Hepatocyte (in vitro differentiated cells): Measurements from ENCODE around the gene HMOX1. TPM values are rescaled to one million over a fixed set of nuclear protein-coding genes. Genes with fewer than 3 reads are reported as not detected.

Experiments
- DNase-seq: peaks from one replicate; pipeline ENCODE4 v3.0.0-alpha.2; 2016; ENCODE audit warnings: low spot score
- H2AFZ ChIP-seq: fragments of 200-600 bp; sonication (generic); 2 replicates; pipeline ENCODE4 v1.6.0; 2016; ENCODE audit warnings: antibody characterized with exemption, mild to moderate bottlenecking
- H3K27ac ChIP-seq: fragments of 200-600 bp; sonication (generic); 2 replicates; pipeline ENCODE4 v1.5.1; 2016; ENCODE audit warnings: mild to moderate bottlenecking
- H3K27me3 ChIP-seq: fragments of 200-600 bp; sonication (generic); 2 replicates; pipeline ENCODE4 v1.6.1; 2016
- H3K36me3 ChIP-seq: fragments of 200-600 bp; sonication (generic); replicated peaks from 2 replicates; pipeline ENCODE4 v1.5.1; 2016; ENCODE audit warnings: low read depth; ENCODE audit not compliant: insufficient read depth
- H3K4me1 ChIP-seq: fragments of 200-600 bp; sonication (generic); 2 replicates; pipeline ENCODE4 v1.5.1; 2016; ENCODE audit warnings: mild to moderate bottlenecking, moderate library complexity; ENCODE audit not compliant: insufficient read depth
- H3K4me2 ChIP-seq: fragments of 200-600 bp; sonication (generic); 2 replicates; pipeline ENCODE4 v1.6.0; 2016
- H3K4me3 ChIP-seq: fragments of 200-600 bp; sonication (generic); 2 replicates; pipeline ENCODE4 v1.5.1; 2016; ENCODE audit warnings: mild to moderate bottlenecking
- H3K79me2 ChIP-seq: fragments of 200-600 bp; sonication (generic); 2 replicates; pipeline ENCODE4 v1.6.0; 2017; ENCODE audit warnings: mild to moderate bottlenecking
- H3K9me2 ChIP-seq: fragments of 200-600 bp; sonication (generic); replicated peaks from 2 replicates; pipeline ENCODE4 v1.6.0; 2017; ENCODE audit warnings: mild to moderate bottlenecking; ENCODE audit not compliant: insufficient read depth
- H3K9me3 ChIP-seq: fragments of 200-600 bp; sonication (generic); 2 replicates; pipeline ENCODE4 v1.5.1; 2016; ENCODE audit warnings: low read depth, mild to moderate bottlenecking
- H4K20me1 ChIP-seq: fragments of 200-600 bp; sonication (generic); 2 replicates; pipeline ENCODE4 v1.6.0; 2016; ENCODE audit warnings: mild to moderate bottlenecking; ENCODE audit not compliant: insufficient read depth, poor library complexity, severe bottlenecking
- EZH2 ChIP-seq: fragments of 200-600 bp; sonication (generic); IDR thresholded peaks from 2 replicates; pipeline ENCODE4 v1.6.1; 2016; ENCODE audit warnings: antibody characterized with exemption, mild to moderate bottlenecking, borderline replicate concordance
- EZH2phosphoT487 ChIP-seq: fragments of 200-600 bp; sonication (generic); IDR thresholded peaks from one replicate; pipeline ENCODE4 v1.6.1; 2018; ENCODE audit warnings: antibody characterized with exemption, mild to moderate bottlenecking, low read depth, moderate library complexity; ENCODE audit not compliant: unreplicated experiment, severe bottlenecking
- WGBS: methylation state at CpG from one replicate; pipeline ENCODE4 v1.1.6; 2016; ENCODE audit warnings: low lambda C conversion rate; ENCODE audit errors: missing lambda C conversion rate; 5-methylcytosine and 5-hydroxymethylcytosine counted together
- polyA plus RNA-seq: library from polyadenylated mRNA; unstranded; fragments of >200 nt; fragmentation: Nextera tagmentation; extraction: Ambion mirVana; gene quantifications from 2 replicates; pipeline ENCODE4 v1.2.1, GENCODE V29; 2016
- total RNA-seq: library from RNA; depleted of rRNA; stranded (reverse); fragments of >200 nt; gene quantifications from 2 replicates; pipeline ENCODE4 v1.2.3, GENCODE V29; 2014
- TF ChIP-seq, protein P1 (sequence below): fragments of 200-600 bp; sonication (generic); IDR thresholded peaks from 2 replicates; pipeline ENCODE4 v1.5.1; 2016; ENCODE audit warnings: antibody characterized with exemption, mild to moderate bottlenecking; ENCODE audit not compliant: poor library complexity

The HMOX1 gene
- total and polyA plus RNA-seq, 2 experiments from 2014 or later, result 43.8 to 58.6 TPM

DNA sequence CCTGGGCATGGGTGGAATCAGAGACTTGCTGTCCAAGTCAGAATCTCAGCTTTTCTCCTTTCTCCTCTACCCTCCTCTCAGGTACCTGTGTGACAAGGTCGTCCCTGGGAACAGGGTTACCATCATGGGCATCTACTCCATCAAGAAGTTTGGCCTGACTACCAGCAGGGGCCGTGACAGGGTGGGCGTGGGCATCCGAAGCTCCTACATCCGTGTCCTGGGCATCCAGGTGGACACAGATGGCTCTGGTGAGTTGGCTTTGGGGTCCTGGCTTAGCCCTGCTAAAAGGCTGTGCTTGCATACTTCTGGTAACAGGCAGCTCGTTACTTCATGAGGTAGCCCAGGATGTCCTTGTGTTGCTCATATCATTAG is 29.8 kb downstream of the HMOX1 start:
- Histone ChIP-seq H3K4me3 (no peak overlapping the region), H4K20me1 (no peaks in the 10 kb centered on the region), H3K27me3 (no peaks in the 10 kb centered on the region), H3K79me2 (no peaks in the 10 kb centered on the region), H3K9me2 (no peaks in the 10 kb centered on the region), H3K9me3 (no peaks in the 10 kb centered on the region), H3K4me2 (no peak overlapping the region), H3K27ac (no peak overlapping the region), H3K36me3 (no peaks in the 10 kb centered on the region), H3K4me1 (no peaks in the 10 kb centered on the region), H2AFZ (no peak overlapping the region)
- DNase-seq, result no peak
- TF ChIP-seq EZH2phosphoT487 (no peak), EZH2 (no peak)
- TF ChIP-seq, protein P1, sequence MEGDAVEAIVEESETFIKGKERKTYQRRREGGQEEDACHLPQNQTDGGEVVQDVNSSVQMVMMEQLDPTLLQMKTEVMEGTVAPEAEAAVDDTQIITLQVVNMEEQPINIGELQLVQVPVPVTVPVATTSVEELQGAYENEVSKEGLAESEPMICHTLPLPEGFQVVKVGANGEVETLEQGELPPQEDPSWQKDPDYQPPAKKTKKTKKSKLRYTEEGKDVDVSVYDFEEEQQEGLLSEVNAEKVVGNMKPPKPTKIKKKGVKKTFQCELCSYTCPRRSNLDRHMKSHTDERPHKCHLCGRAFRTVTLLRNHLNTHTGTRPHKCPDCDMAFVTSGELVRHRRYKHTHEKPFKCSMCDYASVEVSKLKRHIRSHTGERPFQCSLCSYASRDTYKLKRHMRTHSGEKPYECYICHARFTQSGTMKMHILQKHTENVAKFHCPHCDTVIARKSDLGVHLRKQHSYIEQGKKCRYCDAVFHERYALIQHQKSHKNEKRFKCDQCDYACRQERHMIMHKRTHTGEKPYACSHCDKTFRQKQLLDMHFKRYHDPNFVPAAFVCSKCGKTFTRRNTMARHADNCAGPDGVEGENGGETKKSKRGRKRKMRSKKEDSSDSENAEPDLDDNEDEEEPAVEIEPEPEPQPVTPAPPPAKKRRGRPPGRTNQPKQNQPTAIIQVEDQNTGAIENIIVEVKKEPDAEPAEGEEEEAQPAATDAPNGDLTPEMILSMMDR, result no peak
- WGBS, result 98% methylated on average over 6 of the region's 6 CpGs

DNA sequence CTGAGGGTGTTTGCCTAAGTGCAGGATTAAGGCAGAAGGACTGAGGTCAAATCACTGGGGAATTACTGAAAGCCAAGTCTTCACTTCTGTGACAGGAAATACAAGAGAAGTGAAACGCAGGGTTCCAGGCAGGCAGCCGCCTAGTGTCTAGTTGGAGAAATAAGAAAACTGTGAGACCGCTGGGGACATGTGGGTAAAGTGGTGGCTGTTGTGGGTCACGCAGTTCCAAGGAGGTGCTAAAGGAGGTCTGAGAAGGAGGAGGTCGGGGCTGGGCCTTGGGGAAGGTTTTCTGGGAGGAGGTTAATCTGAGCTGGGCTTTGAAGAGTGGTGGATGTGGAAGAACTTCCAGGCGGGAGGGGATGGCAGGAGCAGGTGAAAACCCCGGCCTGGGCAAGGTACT is 30.2 kb downstream of the HMOX1 start:
- H3K4me2 ChIP-seq, result no peak overlapping the region
- H3K36me3 ChIP-seq, result no peaks in the 10 kb centered on the region
- 82% methylated on average over 7 of the region's 7 CpGs for WGBS
- no peaks in the 10 kb centered on the region for H3K79me2 ChIP-seq
- no peak overlapping the region for H3K4me3 ChIP-seq
- H3K27me3 ChIP-seq, result no peaks in the 10 kb centered on the region
- no peak overlapping the region for H2AFZ ChIP-seq
- DNase-seq, result no peak
- H3K9me2 ChIP-seq, result no peaks in the 10 kb centered on the region
- H3K27ac ChIP-seq, result no peak overlapping the region
- TF ChIP-seq EZH2, result no peak
- no peaks in the 10 kb centered on the region for H4K20me1 ChIP-seq
- no peaks in the 10 kb centered on the region for H3K4me1 ChIP-seq
- H3K9me3 ChIP-seq, result no peaks in the 10 kb centered on the region

DNA sequence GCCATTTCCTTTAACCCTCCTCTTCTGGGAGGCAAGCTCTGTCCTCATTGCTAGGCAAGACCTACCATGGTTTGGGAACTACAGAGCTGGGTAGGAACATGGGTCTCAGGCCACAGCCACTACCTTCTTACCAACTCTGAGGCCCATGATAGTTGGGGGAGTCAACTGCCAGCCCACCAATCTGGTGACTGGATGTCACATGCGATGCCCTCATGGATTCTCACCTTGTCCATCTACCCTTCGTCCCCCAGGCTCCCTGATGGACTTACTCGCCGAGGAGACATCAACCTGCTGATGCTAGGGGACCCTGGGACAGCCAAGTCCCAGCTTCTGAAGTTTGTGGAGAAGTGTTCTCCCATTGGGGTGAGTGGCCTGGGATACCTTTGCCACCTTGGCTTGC is 32.7 kb downstream of the HMOX1 start:
- DNase-seq, result no peak
- Histone ChIP-seq H3K9me3 (no peaks in the 10 kb centered on the region), H3K4me3 (no peak overlapping the region), H3K27me3 (no peaks in the 10 kb centered on the region), H3K27ac (no peak overlapping the region), H3K9me2 (no peaks in the 10 kb centered on the region), H3K4me1 (no peaks in the 10 kb centered on the region), H4K20me1 (no peaks in the 10 kb centered on the region), H3K36me3 (no peaks in the 10 kb centered on the region), H3K4me2 (no peak overlapping the region), H2AFZ (no peak overlapping the region), H3K79me2 (no peaks in the 10 kb centered on the region)
- 99% methylated on average over 4 of the region's 4 CpGs for WGBS
- TF ChIP-seq EZH2, result no peak
- TF ChIP-seq, protein P1, result no peak
- TF ChIP-seq EZH2phosphoT487, result no peak

DNA sequence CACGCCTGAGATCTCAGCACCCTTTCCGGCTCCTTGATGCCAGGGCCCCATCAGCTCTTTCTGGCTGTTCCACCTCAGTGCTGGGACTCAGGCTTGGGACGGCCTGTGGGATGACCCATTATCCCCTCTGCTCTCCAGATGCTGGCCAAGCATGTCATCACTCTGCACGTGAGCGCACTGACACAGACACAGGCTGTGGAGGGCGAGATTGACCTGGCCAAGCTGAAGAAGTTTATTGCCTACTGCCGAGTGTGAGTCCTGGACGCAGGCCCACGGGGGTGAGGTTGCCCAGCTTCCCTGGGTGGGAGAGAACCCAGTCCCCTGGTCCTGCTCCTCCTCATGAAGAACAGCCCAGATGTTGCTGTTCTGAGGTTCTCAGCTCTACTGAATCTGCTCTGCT is 36.7 kb downstream of the HMOX1 start:
- no peak for DNase-seq
- Histone ChIP-seq H3K9me2 (no peaks in the 10 kb centered on the region), H3K4me1 (no peaks in the 10 kb centered on the region), H3K79me2 (no peaks in the 10 kb centered on the region), H3K4me2 (no peak overlapping the region), H4K20me1 (no peaks in the 10 kb centered on the region), H3K4me3 (no peak overlapping the region), H3K36me3 (no peaks in the 10 kb centered on the region), H3K9me3 (no peaks in the 10 kb centered on the region), H3K27ac (no peak overlapping the region), H2AFZ (no peak overlapping the region), H3K27me3 (no peaks in the 10 kb centered on the region)
- WGBS, result 93% methylated on average over 9 of the region's 9 CpGs
- TF ChIP-seq EZH2 (no peak), EZH2phosphoT487 (no peak)
- TF ChIP-seq, protein P1, result no peak
